GM20431 (cell line): ENCODE data around the gene ERGIC1.

ENCODE experiments used
- in situ Hi-C: fragments of 300-500 bp; cut with MseI, MboI; formaldehyde crosslinking; loops from one replicate; pipeline ENCODE4 v1.15.0; 2020; ENCODE audit warnings: low sequenced_read_pairs; ENCODE audit not compliant: unreplicated experiment

Gene ERGIC1

GRCh38 chr5:172825610-172826204 lies 8.3 kb upstream of the ERGIC1 start:
- in situ Hi-C loops = no loop called here

GRCh38 chr5:172827841-172828240 lies 6.2 kb upstream of the ERGIC1 start:
- in situ Hi-C loops = no loop called here

- in situ Hi-C loops = no loop called here
Measured at GRCh38 chr5:172828911-172829431, 5.1 kb upstream of the ERGIC1 start.

GRCh38 chr5:172830275-172830799 lies 3.7 kb upstream of the ERGIC1 start:
- in situ Hi-C loops = no loop called here

GRCh38 chr5:172830876-172831662 lies 3.0 kb upstream of the ERGIC1 start:
- in situ Hi-C loops = no loop called here

- in situ Hi-C loops = no loop called here
Measured at GRCh38 chr5:172832383-172833315, 1.4 kb upstream of the ERGIC1 start.

- in situ Hi-C loops = no loop called here
Measured at GRCh38 chr5:172833372-172833685, 722 bp upstream of the ERGIC1 start.

- in situ Hi-C loops = no loop called here
Measured at GRCh38 chr5:172834415-172835289, 601 bp downstream of the ERGIC1 start.

- in situ Hi-C loops = no loop called here
Measured at GRCh38 chr5:172835290-172835993, 1.4 kb downstream of the ERGIC1 start.

- in situ Hi-C loops = no loop called here
Measured at GRCh38 chr5:172835994-172836356, 1.9 kb downstream of the ERGIC1 start.

- in situ Hi-C loops = no loop called here
Measured at GRCh38 chr5:172837640-172838039, 3.6 kb downstream of the ERGIC1 start.

- in situ Hi-C loops = no loop called here
Measured at GRCh38 chr5:172838151-172838875, 4.3 kb downstream of the ERGIC1 start.

- in situ Hi-C loops = no loop called here
Measured at GRCh38 chr5:172839669-172840431, 5.8 kb downstream of the ERGIC1 start.

- in situ Hi-C loops = no loop called here
Measured at GRCh38 chr5:172840432-172841154, 6.5 kb downstream of the ERGIC1 start.

- in situ Hi-C loops = no loop called here
Measured at GRCh38 chr5:172841256-172841655, 7.2 kb downstream of the ERGIC1 start.

- in situ Hi-C loops = no loop called here
Measured at GRCh38 chr5:172843825-172844576, 9.9 kb downstream of the ERGIC1 start.

- in situ Hi-C loops = no loop called here
Measured at GRCh38 chr5:172844577-172844838, 10.5 kb downstream of the ERGIC1 start.
